Lung (tissue), 12 donors: ENCODE results near the gene POU5F2. TPM values are rescaled to one million over a fixed set of nuclear protein-coding genes. Genes with fewer than 3 reads are reported as not detected.

ENCODE experiments used
- ATAC-seq: fragments of 200-7000 bp; cut with Tn5 transposase; one replicate; pipeline ENCODE4 v1.9.1; 2020; ENCODE audit warnings: moderate number of reproducible peaks; ENCODE audit not compliant: insufficient read depth, low FRiP score
- DNase-seq, 3 donors: peaks; one replicate each; pipeline ENCODE4 v3.0.0-alpha.2; 2013 to 2017
- H3K27ac ChIP-seq, 2 donors: one replicate each; pipeline ENCODE4 v1.5.1; 2013; ENCODE audit warnings: mild to moderate bottlenecking in 2 of 2, moderate library complexity in 2 of 2, control low read depth in 1 of 2, inconsistent platforms in 1 of 2, low read depth in 1 of 2, low read length in 1 of 2
- H3K27me3 ChIP-seq, 3 donors: one replicate each; pipeline ENCODE4 v1.5.1; 2013; ENCODE audit warnings: low read length in 2 of 3; ENCODE audit not compliant: control insufficient read depth in 3 of 3, insufficient read depth in 3 of 3
- H3K36me3 ChIP-seq, 4 donors: one replicate each; pipeline ENCODE4 v1.5.1; 2013; ENCODE audit warnings: low read length in 4 of 4, mild to moderate bottlenecking in 1 of 4, moderate library complexity in 1 of 4; ENCODE audit not compliant: control insufficient read depth in 4 of 4, insufficient read depth in 4 of 4
- H3K4me1 ChIP-seq, 5 donors: one replicate each; pipeline ENCODE4 v1.5.1; 2013; ENCODE audit warnings: low read length in 5 of 5, mild to moderate bottlenecking in 2 of 5, moderate library complexity in 1 of 5; ENCODE audit not compliant: control insufficient read depth in 5 of 5, insufficient read depth in 5 of 5
- H3K4me3 ChIP-seq: one replicate; pipeline ENCODE4 v1.5.1; 2013; ENCODE audit warnings: mild to moderate bottlenecking, control low read depth, moderate library complexity
- H3K9ac ChIP-seq, 2 donors: one replicate each; pipeline ENCODE4 v1.5.1; 2013; ENCODE audit warnings: low read length in 2 of 2, control low read depth in 1 of 2; ENCODE audit not compliant: insufficient read depth in 1 of 2
- H3K9me3 ChIP-seq, 4 donors: one replicate each; pipeline ENCODE4 v1.5.1; 2013; ENCODE audit warnings: low read length in 3 of 4, mild to moderate bottlenecking in 1 of 4, moderate library complexity in 1 of 4; ENCODE audit not compliant: control insufficient read depth in 4 of 4, insufficient read depth in 3 of 4
- CTCF ChIP-seq: IDR thresholded peaks from 2 replicates; pipeline ENCODE4 v1.5.1; 2012; ENCODE audit warnings: mild to moderate bottlenecking; ENCODE audit errors: control extremely low read depth, extremely low read depth
- WGBS, 2 donors: extraction: QIAGEN DNeasy Blood & Tissue Kit; methylation state at CpG; one replicate each; pipeline ENCODE4 v1.1.7; 2013; 5-methylcytosine and 5-hydroxymethylcytosine counted together
- polyA plus RNA-seq, 2 donors: library from polyadenylated mRNA; stranded (reverse); fragments of 200-250 nt; gene quantifications; one replicate each; pipeline ENCODE4 v1.2.1, GENCODE V29; 2013
- total RNA-seq, 2 donors: library from RNA; depleted of rRNA in 1 of 2; stranded (reverse); fragments of >200 nt in 1 of 2; gene quantifications; one replicate each; pipeline ENCODE4 v1.2.1, GENCODE V29; 2014 to 2021
- donor health status: control.
- donor health status: control.
- donor health status: Bipolar disorder and iron deficiency.
- donor health status: healthy.
- donor health status: DM: yes; HTN: yes; CAD: no.

Gene POU5F2
- total and polyA plus RNA-seq, 4 donors, result 0.02 to 8.6 (median 1.1) TPM

DNA sequence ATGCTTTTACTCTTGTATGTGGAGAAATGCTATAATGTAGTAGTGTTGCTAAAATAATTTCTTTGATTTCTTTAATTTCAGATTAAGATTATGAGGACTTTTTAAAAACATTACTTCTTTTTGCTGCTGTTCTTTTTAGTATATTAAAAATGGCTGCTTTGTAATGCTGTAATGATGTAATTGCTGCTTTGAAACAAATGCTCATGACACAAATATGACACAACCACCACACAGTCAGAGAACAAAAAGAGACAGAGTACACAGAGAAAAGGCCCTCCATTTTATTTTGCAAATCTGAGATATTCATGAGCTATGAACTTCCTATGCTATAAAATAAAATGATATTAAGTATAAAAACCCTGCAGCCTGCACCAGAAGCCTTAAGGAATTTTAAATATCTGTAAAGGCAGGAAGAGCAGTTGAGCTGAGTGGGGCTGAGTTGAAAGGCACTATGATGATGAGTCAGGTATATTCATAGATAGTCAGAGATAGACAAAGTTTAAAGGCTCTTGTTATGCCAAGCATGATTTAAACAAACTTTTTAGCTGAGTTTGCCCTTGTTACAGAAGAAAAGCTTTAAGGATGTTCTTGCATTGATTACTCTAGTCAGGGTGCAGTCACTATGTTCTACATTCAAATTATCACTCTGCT is 5.1 kb upstream of the POU5F2 start:
- no peak for TF ChIP-seq CTCF
- Histone ChIP-seq H3K36me3 (no peaks in the 10 kb centered on the region), H3K27me3 (no peaks in the 10 kb centered on the region), H3K9ac (no peak overlapping the region), H3K4me1 (peaks cover 0 to 2% (median 0%) of the 10 kb centered on the region in 5 donors), H3K4me3 (no peak overlapping the region), H3K9me3 (no peaks in the 10 kb centered on the region), H3K27ac (no peak overlapping the region)
- ATAC-seq (no peak), DNase-seq (no peak)

- Histone ChIP-seq H3K4me3 (no peak overlapping the region), H3K4me1 (peaks cover 0 to 8% (median 0%) of the 10 kb centered on the region in 5 donors), H3K36me3 (peaks cover 0 to 8% (median 4%) of the 10 kb centered on the region in 4 donors), H3K27ac (no peak overlapping the region), H3K27me3 (no peaks in the 10 kb centered on the region), H3K9me3 (peaks cover 0 to 8% (median 2%) of the 10 kb centered on the region in 4 donors), H3K9ac (no peak overlapping the region)
- DNase-seq, result no peak
- TF ChIP-seq CTCF, result no peak
- WGBS, 2 donors, result 71 to 87% methylated on average over 2 of the region's 2 CpGs
- ATAC-seq, result no peak
Observed at GRCh38 chr5:93736284-93736683, 5.1 kb downstream of the POU5F2 start.

- DNase-seq (no peak), ATAC-seq (no peak)
- H3K27ac ChIP-seq, result no peak overlapping the region
- H3K4me1 ChIP-seq, result peaks cover 0 to 10% (median 0%) of the 10 kb centered on the region in 5 donors
- 92 to 95% methylated on average over 1 of the region's 1 CpG for whole genome bisulfite sequencing, 2 donors
- no peaks in the 10 kb centered on the region for H3K27me3 ChIP-seq
- no peak overlapping the region for H3K9ac ChIP-seq
- H3K4me3 ChIP-seq, result no peak overlapping the region
- TF ChIP-seq CTCF, result no peak
- H3K36me3 ChIP-seq, result peaks cover 0 to 4% (median 2%) of the 10 kb centered on the region in 4 donors
- H3K9me3 ChIP-seq, result peaks cover 0 to 4% (median 0%) of the 10 kb centered on the region in 4 donors
Observed at GRCh38 chr5:93735378-93735777, 6.0 kb downstream of the POU5F2 start.

DNA sequence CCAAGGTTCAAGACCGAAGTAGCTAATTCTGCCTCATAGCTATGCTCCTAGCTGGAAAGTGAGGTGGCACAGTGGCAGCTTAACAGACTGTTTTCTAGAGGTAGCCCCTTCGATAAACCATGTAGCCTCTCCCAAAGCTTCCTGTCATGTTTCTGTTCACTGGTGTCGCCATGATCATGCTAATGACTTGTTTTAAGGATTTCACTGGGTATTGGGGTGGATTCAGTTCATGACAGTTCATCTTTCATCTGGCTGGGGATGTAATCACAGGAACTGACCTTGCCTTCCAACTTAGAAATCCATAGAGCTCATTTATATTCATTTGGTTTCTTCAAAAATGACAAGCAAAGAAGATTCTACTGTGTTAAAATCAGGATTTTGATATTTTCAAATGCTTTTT is 9.4 kb downstream of the POU5F2 start:
- DNase-seq, result no peak
- no peaks in the 10 kb centered on the region for H3K27me3 ChIP-seq
- H3K9me3 ChIP-seq, result no peaks in the 10 kb centered on the region
- TF ChIP-seq CTCF, result no peak
- no peaks in the 10 kb centered on the region for H3K36me3 ChIP-seq
- H3K27ac ChIP-seq, result no peak overlapping the region
- no peak for ATAC-seq
- no peak overlapping the region for H3K9ac ChIP-seq
- WGBS, 2 donors, result 75 to 89% methylated on average over 3 of the region's 3 CpGs
- no peak overlapping the region for H3K4me3 ChIP-seq
- peaks cover 0 to 12% (median 0%) of the 10 kb centered on the region in 5 donors for H3K4me1 ChIP-seq
